Inflammatory macrophage treated with lipopolysaccharide for 1 hour (primary cell): Measurements from ENCODE around the gene MAGI3.
"Not testable (repeated sequence)": the region's sequence is repeated elsewhere in the genome, so short reads cannot be mapped to it uniquely, and the experiment has no call there.

Experiments
- DNase-seq, 2 donors: peaks; one replicate each; pipeline ENCODE4 v3.0.0-alpha.2; 2020 to 2022

Gene MAGI3

GRCh38 chr1:113452921-113453770, 62.8 kb downstream of the MAGI3 start:
- DNase-seq: peak; percentile 7 to 17

- DNase-seq: no peak
These were observed 63.4 kb downstream of the MAGI3 start for GRCh38 chr1:113453771-113454083.

DNA sequence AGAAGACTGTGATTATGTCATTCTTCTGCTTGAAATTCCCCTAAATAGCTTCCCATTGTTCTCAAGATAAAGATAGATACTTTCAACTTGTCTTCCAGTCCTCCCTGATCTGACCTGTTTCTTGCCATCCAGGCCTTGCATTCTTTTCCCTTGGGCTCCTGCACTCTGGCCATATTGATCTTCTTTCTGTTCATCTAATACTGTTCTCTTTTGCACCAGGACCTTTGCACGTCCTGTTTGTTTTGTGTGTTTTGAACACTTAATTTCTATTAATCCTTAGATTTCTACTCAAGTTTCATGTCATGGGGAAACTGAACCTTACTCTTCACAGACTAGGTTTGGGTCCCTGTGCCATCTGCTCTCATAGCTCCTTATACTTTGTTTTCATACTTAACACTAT, 65.1 kb downstream of the MAGI3 start:
- DNase-seq: no peak

DNA sequence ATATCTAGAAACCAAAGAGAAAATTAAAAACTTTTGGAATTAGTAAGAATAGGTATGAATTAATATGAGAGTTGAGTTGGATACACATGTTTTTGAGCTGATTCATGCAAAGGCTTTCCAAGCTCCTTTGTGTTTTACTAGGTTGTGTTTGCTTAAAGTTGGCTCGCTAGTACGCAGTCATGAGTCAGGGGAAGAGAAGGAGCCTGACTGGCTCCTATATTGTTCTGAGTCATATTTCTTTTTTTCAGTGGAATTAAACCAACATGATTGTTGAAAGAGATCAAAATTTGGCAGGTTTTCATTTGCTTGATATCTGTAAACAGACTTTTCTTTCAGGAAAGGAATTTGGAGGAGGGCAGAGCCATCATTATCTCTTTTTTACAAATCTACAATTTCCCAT, 66.7 kb downstream of the MAGI3 start:
- no peak for DNase-seq

- DNase-seq: no peak
These were observed 69.0 kb downstream of the MAGI3 start for GRCh38 chr1:113459279-113459678.

- no peak for DNase-seq
These were observed 77.7 kb downstream of the MAGI3 start for GRCh38 chr1:113467991-113468390.

DNA sequence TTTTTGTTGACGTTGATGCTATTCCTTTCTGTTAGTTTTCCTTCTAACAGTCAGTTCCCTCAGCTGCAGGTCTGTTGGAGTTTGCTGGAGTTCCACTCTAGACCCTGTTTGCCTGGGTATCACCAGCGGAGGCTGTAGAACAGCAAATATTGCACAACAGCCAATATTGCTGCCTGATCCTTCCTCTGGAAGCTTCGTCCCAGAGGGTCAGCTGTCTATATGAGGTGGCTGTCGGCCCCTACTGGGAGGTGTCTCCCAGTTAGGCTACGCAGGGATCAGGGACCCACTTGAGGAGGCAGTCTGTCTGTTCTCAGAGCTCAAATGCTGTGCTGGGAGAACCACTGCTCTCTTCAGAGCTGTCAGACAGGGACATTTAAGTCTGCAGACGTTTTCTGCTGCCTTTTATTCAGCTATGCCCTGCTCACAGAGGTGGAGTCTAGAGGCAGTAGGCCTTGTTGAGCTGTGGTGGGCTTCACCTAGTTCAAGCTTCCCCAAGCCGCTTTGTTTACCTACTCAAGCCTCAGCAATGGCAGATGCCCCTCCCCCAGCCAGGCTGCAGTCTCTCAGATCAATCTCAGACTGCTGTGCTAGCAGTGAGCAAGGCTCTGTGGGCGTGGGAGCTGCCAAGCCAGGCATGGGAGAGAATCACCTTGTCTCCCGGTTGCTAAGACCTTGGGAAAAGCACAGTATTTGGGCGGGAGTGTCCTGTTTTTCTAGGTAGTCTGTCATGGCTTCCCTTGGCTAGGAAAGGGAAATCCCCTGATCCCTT, 88.3 kb downstream of the MAGI3 start:
- DNase-seq: not testable (repeated sequence)

- no peak for DNase-seq
These were observed 89.7 kb downstream of the MAGI3 start for GRCh38 chr1:113479713-113480676.

- DNase-seq: not testable (repeated sequence)
These were observed 94.8 kb downstream of the MAGI3 start for GRCh38 chr1:113485131-113485530.

DNA sequence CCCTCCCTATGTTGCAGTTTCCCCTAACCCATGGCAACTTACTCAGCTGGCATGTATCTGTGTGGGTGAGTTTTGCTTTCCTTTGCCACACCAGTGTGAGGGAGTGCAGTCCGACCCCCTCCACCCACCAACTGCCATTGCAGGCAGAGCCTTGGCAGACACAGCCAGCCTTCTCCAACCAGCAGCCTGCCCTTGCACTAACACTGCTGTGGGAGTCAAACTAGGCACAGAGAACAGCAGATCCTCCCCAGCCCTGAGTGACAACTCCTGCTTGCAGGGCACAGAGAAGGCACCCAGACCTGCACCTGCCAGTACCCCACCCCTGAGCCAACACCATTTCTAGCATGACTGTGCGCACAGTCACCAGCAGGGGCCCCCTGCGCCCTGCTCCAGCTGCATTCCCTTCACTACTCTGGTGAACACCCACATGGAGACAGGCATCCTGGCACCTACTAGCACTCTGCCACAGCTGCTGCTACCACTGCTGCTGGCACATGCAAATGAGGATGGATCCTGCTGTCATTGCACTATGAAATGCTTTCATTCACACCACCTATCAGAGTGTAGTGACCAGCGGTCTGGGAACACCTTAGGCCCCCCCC, 98.4 kb downstream of the MAGI3 start:
- DNase-seq: no peak

DNA sequence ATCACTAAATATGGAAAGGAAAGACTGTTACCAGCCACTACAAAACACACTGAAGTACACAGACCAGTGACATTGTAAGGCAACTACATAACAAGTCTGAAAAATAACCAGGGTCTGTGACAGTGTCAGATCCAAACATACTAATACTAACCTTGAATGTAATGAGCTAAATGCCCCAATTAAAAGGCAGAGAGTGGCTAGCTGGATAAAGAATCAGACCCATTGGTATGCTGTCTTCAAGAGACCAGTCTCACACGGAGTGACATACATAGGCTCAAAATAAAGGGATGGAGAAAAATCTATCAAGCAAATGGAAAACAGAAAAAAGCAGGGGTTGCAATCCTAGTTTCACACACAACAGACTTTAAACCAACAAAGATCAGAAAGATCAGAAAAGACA, 100.1 kb downstream of the MAGI3 start:
- DNase-seq: no peak

- DNase-seq: no peak
These were observed 103.2 kb downstream of the MAGI3 start for GRCh38 chr1:113493533-113493932.

- no peak for DNase-seq
These were observed 115.0 kb downstream of the MAGI3 start for GRCh38 chr1:113505357-113505756.

GRCh38 chr1:113507552-113508214, 117.4 kb downstream of the MAGI3 start:
- no peak for DNase-seq

DNA sequence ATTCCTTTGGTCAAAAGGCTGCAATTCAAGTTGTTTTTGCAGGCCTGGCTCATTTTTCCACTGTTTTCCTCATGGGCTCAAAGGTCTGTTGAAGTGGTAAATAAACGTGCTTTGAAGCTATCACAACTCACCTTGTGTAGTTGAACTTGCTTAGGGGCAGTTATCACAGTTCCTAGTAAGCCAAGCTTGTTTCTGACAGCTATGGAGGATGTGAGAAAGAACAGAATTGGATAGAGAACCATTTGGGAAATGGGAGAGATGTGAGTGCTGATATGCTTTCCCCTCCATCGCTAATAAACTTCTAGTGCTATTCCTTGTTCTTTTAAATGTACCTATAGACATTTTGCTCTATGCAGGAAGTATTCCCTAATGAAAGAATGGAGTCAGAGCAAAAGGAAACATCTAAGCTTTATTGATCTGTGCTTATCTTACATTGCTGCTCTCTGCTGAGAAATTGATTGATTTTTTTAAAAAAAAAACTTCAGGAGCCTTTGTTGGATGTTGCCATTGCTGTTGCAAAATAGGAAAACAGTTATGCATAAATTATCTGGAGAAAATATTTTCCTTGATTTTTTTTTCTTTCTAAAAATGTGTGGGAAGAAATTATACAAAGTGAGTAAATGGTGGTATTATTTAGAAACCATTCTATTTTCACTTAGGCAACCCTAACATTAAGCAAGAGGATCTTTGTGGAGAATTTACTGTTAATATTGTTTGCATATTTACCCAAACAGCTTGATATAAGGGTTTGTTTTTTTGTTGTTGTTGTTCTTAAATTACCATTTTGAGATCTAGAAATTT, 118.2 kb downstream of the MAGI3 start:
- no peak for DNase-seq

GRCh38 chr1:113509766-113510165, 119.5 kb downstream of the MAGI3 start:
- not testable (repeated sequence) for DNase-seq

- DNase-seq: no peak
These were observed 121.0 kb downstream of the MAGI3 start for GRCh38 chr1:113511269-113511668.

DNA sequence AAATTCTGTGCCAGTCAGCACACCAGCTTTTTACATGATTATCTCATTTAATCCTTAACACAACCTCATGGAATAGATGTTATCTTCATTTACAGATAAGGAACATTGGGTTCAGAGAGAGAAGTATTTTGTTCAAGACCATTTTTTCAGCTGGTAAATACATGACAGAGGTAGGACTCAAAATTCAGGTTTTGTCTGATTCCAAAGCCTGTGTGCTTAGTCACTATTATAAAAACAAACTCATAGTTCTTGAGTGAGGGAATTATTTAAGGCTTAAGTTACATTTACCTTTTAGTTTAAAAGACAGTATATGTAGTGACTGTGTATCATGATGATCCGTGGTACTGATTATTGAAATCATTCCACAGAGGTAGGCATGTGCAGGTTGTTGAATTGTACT, 125.2 kb downstream of the MAGI3 start:
- DNase-seq: no peak

- no peak for DNase-seq
These were observed 127.0 kb downstream of the MAGI3 start for GRCh38 chr1:113517346-113517745.

DNA sequence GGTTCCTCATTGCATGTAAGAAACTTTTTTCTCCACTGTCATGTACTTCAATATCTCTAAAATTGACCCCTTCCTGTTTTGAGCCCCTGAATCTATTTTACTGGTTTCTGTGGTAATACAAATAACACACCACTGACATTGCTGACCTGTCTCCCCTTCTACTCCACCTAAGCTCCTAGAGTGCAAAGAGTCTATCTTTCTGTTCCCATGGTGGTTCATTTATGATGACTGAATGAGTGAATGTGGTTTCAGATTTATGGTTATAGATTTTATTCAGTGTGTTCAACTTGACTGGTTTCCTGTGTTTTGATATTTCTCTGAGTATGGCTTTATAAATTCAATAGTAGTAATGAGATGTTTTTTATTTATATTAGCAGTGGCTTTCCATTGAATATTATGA, 127.7 kb downstream of the MAGI3 start:
- no peak for DNase-seq

DNA sequence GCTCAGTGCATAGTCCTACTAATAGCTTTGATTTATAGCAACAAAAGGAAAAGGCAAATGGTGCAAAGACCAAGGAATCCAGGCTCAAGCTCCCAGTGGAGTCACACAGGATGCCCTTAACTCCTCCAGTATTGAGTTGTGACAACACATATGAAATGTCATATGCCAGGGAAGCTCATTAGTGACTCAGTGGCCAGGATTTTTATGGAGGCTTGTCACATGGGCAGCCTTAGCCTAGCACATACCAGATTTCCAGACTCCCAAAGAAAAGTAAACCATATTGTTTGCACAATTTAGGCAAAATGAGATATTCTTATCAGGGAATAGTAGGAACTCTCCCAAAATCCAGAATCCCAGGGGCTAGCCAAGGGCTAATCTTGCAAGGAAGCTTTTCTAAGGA, 129.2 kb downstream of the MAGI3 start:
- DNase-seq: no peak
